IMR-90 (cell line): ENCODE results near the gene PTRHD1. TPM values are rescaled to one million over a fixed set of nuclear protein-coding genes. Genes with fewer than 3 reads are reported as not detected.

ENCODE experiments used
- ATAC-seq: fragments of 200-7000 bp; cut with Tn5 transposase; 2 replicates; pipeline ENCODE4 v1.9.1; 2020; ENCODE audit warnings: low read depth, mild to moderate bottlenecking, moderate library complexity
- BruUV-seq: library from RNA; stranded (reverse); fragments of 400-500 nt; replicated peaks from 2 replicates; lab custom pipeline; 2021; lab: Mats Ljungman, UMichigan
- CTCF ChIA-PET: fragments of 300-600 bp; formaldehyde crosslinking; extraction: SDS; loops from one replicate; lab custom pipeline; 2021; ENCODE audit warnings: antibody characterized with exemption; lab: Yijun Ruan, JAX
- POLR2A ChIA-PET: fragments of 300-600 bp; sonication (Branson Sonifier 250); formaldehyde crosslinking; loops from one replicate; lab custom pipeline; 2022; ENCODE audit warnings: antibody characterized with exemption; ENCODE audit not compliant: unreplicated experiment; lab: Charles Lee
- DNase-seq: peaks from one replicate; pipeline ENCODE4 v3.0.0; 2013
- H2AFZ ChIP-seq: replicated peaks from 2 replicates; pipeline ENCODE3; 2013; ENCODE audit warnings: low read length, mild to moderate bottlenecking; ENCODE audit not compliant: poor library complexity
- H2AK5ac ChIP-seq: 2 replicates; pipeline ENCODE4 v1.6.1; 2013; ENCODE audit warnings: low read depth, low read length, inconsistent platforms
- H2AK9ac ChIP-seq: replicated peaks from 2 replicates; pipeline ENCODE3; 2013; ENCODE audit warnings: mild to moderate bottlenecking, low read depth, low read length, moderate library complexity; ENCODE audit not compliant: poor library complexity
- H2BK120ac ChIP-seq: 2 replicates; pipeline ENCODE4 v1.6.1; 2013; ENCODE audit warnings: low read depth, low read length, inconsistent platforms
- H2BK15ac ChIP-seq: 3 replicates; pipeline ENCODE4 v1.6.1; 2013; ENCODE audit warnings: low read depth, low read length, inconsistent platforms
- H2BK20ac ChIP-seq: 2 replicates; pipeline ENCODE4 v1.6.1; 2013; ENCODE audit warnings: low read depth, mild to moderate bottlenecking, inconsistent platforms, low read length, moderate library complexity
- H2BK5ac ChIP-seq: 2 replicates; pipeline ENCODE4 v1.6.1; 2013; ENCODE audit warnings: mild to moderate bottlenecking, low read depth, low read length, inconsistent platforms; ENCODE audit not compliant: poor library complexity, severe bottlenecking
- H3K14ac ChIP-seq: replicated peaks from 2 replicates; pipeline ENCODE4 v1.6.1; 2013; ENCODE audit warnings: low read depth, low read length, inconsistent platforms
- H3K18ac ChIP-seq: 2 replicates; pipeline ENCODE4 v1.6.1; 2013; ENCODE audit warnings: low read depth, low read length, control low read depth
- H3K23ac ChIP-seq: 2 replicates; pipeline ENCODE4 v1.6.1; 2013; ENCODE audit warnings: low read depth, low read length, inconsistent platforms
- H3K27ac ChIP-seq: 2 replicates; pipeline ENCODE4 v1.5.1; 2013; ENCODE audit warnings: mild to moderate bottlenecking, control low read depth, low read length; ENCODE audit not compliant: insufficient read depth
- H3K27me3 ChIP-seq: 2 replicates; pipeline ENCODE4 v1.6.1; 2013; ENCODE audit warnings: low read length; ENCODE audit not compliant: control insufficient read depth, insufficient read depth
- H3K36me3 ChIP-seq: 2 replicates; pipeline ENCODE4 v1.6.1; 2013; ENCODE audit warnings: low read length, mixed read lengths; ENCODE audit not compliant: control insufficient read depth, insufficient read depth
- H3K4ac ChIP-seq: 2 replicates; pipeline ENCODE4 v1.6.1; 2013; ENCODE audit warnings: low read depth, low read length, inconsistent platforms
- H3K4me1 ChIP-seq: 2 replicates; pipeline ENCODE4 v1.6.1; 2013; ENCODE audit warnings: low read length, mixed read lengths; ENCODE audit not compliant: control insufficient read depth, insufficient read depth
- H3K4me2 ChIP-seq: 2 replicates; pipeline ENCODE4 v1.6.1; 2013; ENCODE audit warnings: low read depth, mild to moderate bottlenecking, control low read depth, low read length, moderate library complexity
- H3K4me3 ChIP-seq: 2 replicates; pipeline ENCODE4 v1.5.1; 2013; ENCODE audit warnings: low read depth, mild to moderate bottlenecking, control low read depth, low read length, moderate library complexity; ENCODE audit not compliant: insufficient read depth
- H3K56ac ChIP-seq: 2 replicates; pipeline ENCODE4 v1.6.1; 2013; ENCODE audit warnings: low read length, inconsistent platforms; ENCODE audit not compliant: insufficient read depth; ENCODE audit errors: extremely low read depth
- H3K79me1 ChIP-seq, 2 experiments: 2 replicates each; pipeline ENCODE4 v1.6.1; 2013; ENCODE audit warnings: low read length in 2 of 2, inconsistent platforms in 1 of 2, low read depth in 1 of 2
- H3K9ac ChIP-seq: 2 replicates; pipeline ENCODE4 v1.6.1; 2013; ENCODE audit warnings: low read depth, low read length, control low read depth
- H3K9me1 ChIP-seq: 2 replicates; pipeline ENCODE4 v1.6.1; 2013; ENCODE audit warnings: low read length, inconsistent platforms; ENCODE audit not compliant: insufficient read depth
- H3K9me3 ChIP-seq: 2 replicates; pipeline ENCODE4 v1.6.1; 2013; ENCODE audit warnings: low read length; ENCODE audit not compliant: control insufficient read depth, insufficient read depth
- H4K20me1 ChIP-seq: 2 replicates; pipeline ENCODE4 v1.6.1; 2013; ENCODE audit warnings: low read length, inconsistent platforms; ENCODE audit not compliant: insufficient read depth
- H4K5ac ChIP-seq: 2 replicates; pipeline ENCODE4 v1.6.1; 2013; ENCODE audit warnings: mild to moderate bottlenecking, low read depth, low read length, control low read depth
- H4K8ac ChIP-seq, 2 experiments: 2 replicates each; pipeline ENCODE4 v1.6.1; 2013; ENCODE audit warnings: low read depth in 2 of 2, low read length in 2 of 2, control low read depth in 1 of 2, inconsistent platforms in 1 of 2
- H4K91ac ChIP-seq: 2 replicates; pipeline ENCODE4 v1.6.1; 2013; ENCODE audit warnings: low read depth, low read length, inconsistent platforms; ENCODE audit not compliant: insufficient read depth
- ELK1 ChIP-seq: fragments of 150-350 bp; IDR thresholded peaks from 2 replicates; pipeline ENCODE4 v1.6.1; 2016; ENCODE audit warnings: low read depth, mild to moderate bottlenecking, low read length, moderate library complexity, borderline replicate concordance
- MAZ ChIP-seq: IDR thresholded peaks from 2 replicates; pipeline ENCODE4 v1.6.1; 2012; ENCODE audit warnings: low read depth, mild to moderate bottlenecking, low read length, improper control_type of control experiment, moderate library complexity, borderline replicate concordance
- MXI1 ChIP-seq: IDR thresholded peaks from 2 replicates; pipeline ENCODE4 v1.6.1; 2012; ENCODE audit warnings: low read depth, mild to moderate bottlenecking, low read length, moderate library complexity, borderline replicate concordance
- RFX5 ChIP-seq: IDR thresholded peaks from 2 replicates; pipeline ENCODE4 v1.8.0; 2012; ENCODE audit warnings: low read depth, mild to moderate bottlenecking, low read length, moderate library complexity
- SMC3 ChIP-seq: fragments of 150-350 bp; IDR thresholded peaks from 2 replicates; pipeline ENCODE4 v1.6.1; 2016; ENCODE audit warnings: low read depth, mild to moderate bottlenecking, antibody characterized with exemption, low read length, moderate library complexity
- WGBS, 2 experiments: methylation state at CpG; one replicate each; pipeline versions ENCODE4 v1.1.5 to v1.1.7; 2013; ENCODE audit warnings: missing lambda C conversion rate in 2 of 2; ENCODE audit not compliant: insufficient read length in 1 of 2; ENCODE audit errors: extremely low coverage in 2 of 2; 5-methylcytosine and 5-hydroxymethylcytosine counted together
- dilution Hi-C: fragments of 300-500 bp; cut with HindIII; formaldehyde crosslinking; loops from one replicate; pipeline ENCODE4 v1.14.3; 2018; ENCODE audit warnings: low sequenced_read_pairs; ENCODE audit not compliant: unreplicated experiment
- in situ Hi-C: fragments of 300-500 bp; cut with MboI; formaldehyde crosslinking; loops from 3 replicates; pipeline ENCODE4 v1.14.3; 2019; ENCODE audit warnings: low sequenced_read_pairs, inconsistent platforms, mixed read lengths
- intact Hi-C: fragments of 100-400 bp; cut with micrococcal nuclease; formaldehyde crosslinking; loops from 2 replicates; pipeline ENCODE4 v1.10.0; 2022
- polyA plus RNA-seq, 3 experiments: library from polyadenylated mRNA; depleted of rRNA; stranded (reverse); fragments of >200 nt; gene quantifications; 2 replicates each; pipeline ENCODE4 v1.2.3, GENCODE V29; 2012; ENCODE audit warnings: low replicate concordance in 1 of 3
- total RNA-seq: library from RNA; depleted of rRNA; stranded (reverse); fragments of >200 nt; gene quantifications from 2 replicates; pipeline ENCODE4 v1.2.3, GENCODE V29; 2012
- TF ChIP-seq, protein P1 (sequence below): conservative IDR thresholded peaks from 2 replicates; pipeline ENCODE4 v1.5.1; 2012; ENCODE audit warnings: mild to moderate bottlenecking, low read depth, low read length, improper control_type of control experiment

PTRHD1 gene
- total and polyA plus RNA-seq, 2 of the 4 experiments (the other 2 are of a cell fraction): 11.7 to 30.9 TPM

- BruUV-seq: no TSS peak
- no peak overlapping the region for H3K9ac ChIP-seq
- no peak overlapping the region for H2BK15ac ChIP-seq
- H4K91ac ChIP-seq: no peak overlapping the region
- H4K5ac ChIP-seq: no peak overlapping the region
- no CpG with 5 or more reads among the region's 3 CpGs for WGBS, 2 experiments
- DNase-seq (no peak), ATAC-seq (no peak)
- no peaks in the 10 kb centered on the region for H3K4me1 ChIP-seq
- no peak overlapping the region for H3K18ac ChIP-seq
- peaks cover 6% of the 10 kb centered on the region for H3K36me3 ChIP-seq
- H2AK9ac ChIP-seq: no peak overlapping the region
- dilution Hi-C loops: no loop called here
- no peak overlapping the region for H2BK120ac ChIP-seq
- H3K56ac ChIP-seq: no peak overlapping the region
- no peaks in the 10 kb centered on the region for H3K27me3 ChIP-seq
- H3K4ac ChIP-seq: no peak overlapping the region
- H4K20me1 ChIP-seq: no peaks in the 10 kb centered on the region
- no peak overlapping the region for H2AK5ac ChIP-seq
- no peak overlapping the region for H2AFZ ChIP-seq
- intact Hi-C loops: no loop called here
- ChIA-PET CTCF (no interaction called here), POLR2A (no interaction called here)
- no peak overlapping the region for H3K27ac ChIP-seq
- H3K4me2 ChIP-seq: no peak overlapping the region
- H3K4me3 ChIP-seq: no peak overlapping the region
- peaks cover 3% of the 10 kb centered on the region; the same call in 1 of the 2 replicates for H3K9me1 ChIP-seq
- H3K23ac ChIP-seq: no peak overlapping the region
- H3K14ac ChIP-seq: no peak overlapping the region
- H2BK20ac ChIP-seq: no peak overlapping the region
- no peak overlapping the region for H4K8ac ChIP-seq
- in situ Hi-C loops: no loop called here
- no peaks in the 10 kb centered on the region for H3K9me3 ChIP-seq
- H3K79me1 ChIP-seq: no peaks in the 10 kb centered on the region
- TF ChIP-seq RFX5: no peak
- TF ChIP-seq SMC3: no peak
- no peak for TF ChIP-seq MAZ
- TF ChIP-seq MXI1: no peak
- no peak for TF ChIP-seq ELK1
- TF ChIP-seq, protein P1, sequence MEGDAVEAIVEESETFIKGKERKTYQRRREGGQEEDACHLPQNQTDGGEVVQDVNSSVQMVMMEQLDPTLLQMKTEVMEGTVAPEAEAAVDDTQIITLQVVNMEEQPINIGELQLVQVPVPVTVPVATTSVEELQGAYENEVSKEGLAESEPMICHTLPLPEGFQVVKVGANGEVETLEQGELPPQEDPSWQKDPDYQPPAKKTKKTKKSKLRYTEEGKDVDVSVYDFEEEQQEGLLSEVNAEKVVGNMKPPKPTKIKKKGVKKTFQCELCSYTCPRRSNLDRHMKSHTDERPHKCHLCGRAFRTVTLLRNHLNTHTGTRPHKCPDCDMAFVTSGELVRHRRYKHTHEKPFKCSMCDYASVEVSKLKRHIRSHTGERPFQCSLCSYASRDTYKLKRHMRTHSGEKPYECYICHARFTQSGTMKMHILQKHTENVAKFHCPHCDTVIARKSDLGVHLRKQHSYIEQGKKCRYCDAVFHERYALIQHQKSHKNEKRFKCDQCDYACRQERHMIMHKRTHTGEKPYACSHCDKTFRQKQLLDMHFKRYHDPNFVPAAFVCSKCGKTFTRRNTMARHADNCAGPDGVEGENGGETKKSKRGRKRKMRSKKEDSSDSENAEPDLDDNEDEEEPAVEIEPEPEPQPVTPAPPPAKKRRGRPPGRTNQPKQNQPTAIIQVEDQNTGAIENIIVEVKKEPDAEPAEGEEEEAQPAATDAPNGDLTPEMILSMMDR: no peak
- H2BK5ac ChIP-seq: no peak overlapping the region
These were observed 49.3 kb downstream of the PTRHD1 start for GRCh38 chr2:24743924-24744323.
